Epithelial cell of prostate (primary cell): ENCODE measurements around the gene NGLY1.

ENCODE experiments used
- DNase-seq: peaks from one replicate; pipeline ENCODE4 v3.0.0-alpha.2; 2011; ENCODE audit warnings: low read depth, low spot score
- H3K27ac ChIP-seq: fragments of 450-650 bp; 2 replicates; pipeline ENCODE4 v1.5.1; 2017; ENCODE audit warnings: mild to moderate bottlenecking

Gene NGLY1, protein sequence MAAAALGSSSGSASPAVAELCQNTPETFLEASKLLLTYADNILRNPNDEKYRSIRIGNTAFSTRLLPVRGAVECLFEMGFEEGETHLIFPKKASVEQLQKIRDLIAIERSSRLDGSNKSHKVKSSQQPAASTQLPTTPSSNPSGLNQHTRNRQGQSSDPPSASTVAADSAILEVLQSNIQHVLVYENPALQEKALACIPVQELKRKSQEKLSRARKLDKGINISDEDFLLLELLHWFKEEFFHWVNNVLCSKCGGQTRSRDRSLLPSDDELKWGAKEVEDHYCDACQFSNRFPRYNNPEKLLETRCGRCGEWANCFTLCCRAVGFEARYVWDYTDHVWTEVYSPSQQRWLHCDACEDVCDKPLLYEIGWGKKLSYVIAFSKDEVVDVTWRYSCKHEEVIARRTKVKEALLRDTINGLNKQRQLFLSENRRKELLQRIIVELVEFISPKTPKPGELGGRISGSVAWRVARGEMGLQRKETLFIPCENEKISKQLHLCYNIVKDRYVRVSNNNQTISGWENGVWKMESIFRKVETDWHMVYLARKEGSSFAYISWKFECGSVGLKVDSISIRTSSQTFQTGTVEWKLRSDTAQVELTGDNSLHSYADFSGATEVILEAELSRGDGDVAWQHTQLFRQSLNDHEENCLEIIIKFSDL

DNA sequence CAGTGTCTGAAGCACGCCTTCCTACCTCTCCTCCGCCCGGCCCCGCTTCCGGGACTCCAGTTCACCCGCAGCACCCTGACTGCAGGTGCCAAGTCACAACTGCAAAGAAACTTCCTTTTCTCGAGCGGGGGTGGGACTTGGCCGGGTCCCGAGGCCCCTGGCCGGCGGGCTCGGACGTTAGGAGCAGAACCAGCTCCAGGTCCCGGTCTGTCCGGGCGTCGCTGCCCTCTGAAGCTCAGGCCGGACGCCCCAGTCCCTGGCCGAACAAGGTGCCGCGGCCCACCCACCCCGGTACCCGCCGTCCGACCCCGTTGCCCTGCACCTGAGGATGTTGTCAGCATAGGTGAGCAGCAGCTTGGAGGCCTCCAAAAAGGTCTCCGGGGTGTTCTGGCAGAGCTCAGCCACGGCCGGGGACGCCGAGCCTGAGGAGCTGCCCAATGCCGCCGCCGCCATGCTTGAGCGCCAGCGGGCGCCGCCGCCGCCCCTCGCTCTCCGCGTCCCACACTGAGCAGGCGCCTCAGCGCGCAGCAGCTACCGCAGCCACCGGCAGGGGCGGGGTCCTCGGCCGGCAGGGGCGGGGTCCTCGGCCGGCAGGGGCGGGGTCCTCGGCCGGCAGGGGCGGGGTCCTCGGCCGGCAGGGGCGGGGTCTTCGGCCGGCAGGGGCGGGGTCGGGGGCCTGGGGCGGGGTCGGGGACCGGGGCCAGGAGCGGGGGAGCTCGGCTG lies at the start of gene NGLY1:
Gene NGLY1, minus strand, starts transcription at position 506 of the 723 bp plus-strand sequence. Its CDS starts 53 bp downstream, at position 453.
- DNase-seq, result peak; percentile 20
- peak within 1 kb of the TSS; percentile 68 for H3K27ac ChIP-seq

DNA sequence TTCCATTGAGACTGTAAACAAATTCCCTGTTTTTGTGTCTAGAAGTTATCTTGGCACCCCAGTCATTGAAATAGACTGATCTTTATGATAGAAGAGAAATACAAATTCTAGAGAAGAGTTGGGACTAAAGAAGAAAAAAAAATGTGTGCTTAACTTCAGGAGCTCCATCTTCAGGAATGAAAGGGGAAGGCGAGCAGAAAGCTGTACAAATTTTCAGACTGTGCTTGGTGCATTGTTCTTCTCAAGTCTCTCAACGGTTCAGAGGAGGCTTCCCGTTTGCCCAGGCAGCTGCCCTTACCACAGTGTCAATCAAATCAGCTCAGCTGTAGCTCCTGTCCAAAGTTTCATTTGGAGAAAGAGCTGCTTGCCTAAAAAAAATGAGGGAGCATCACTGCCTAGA lies 48.3 kb upstream of the NGLY1 start:
- H3K27ac ChIP-seq, result no peak overlapping the region
- DNase-seq, result no peak

DNA sequence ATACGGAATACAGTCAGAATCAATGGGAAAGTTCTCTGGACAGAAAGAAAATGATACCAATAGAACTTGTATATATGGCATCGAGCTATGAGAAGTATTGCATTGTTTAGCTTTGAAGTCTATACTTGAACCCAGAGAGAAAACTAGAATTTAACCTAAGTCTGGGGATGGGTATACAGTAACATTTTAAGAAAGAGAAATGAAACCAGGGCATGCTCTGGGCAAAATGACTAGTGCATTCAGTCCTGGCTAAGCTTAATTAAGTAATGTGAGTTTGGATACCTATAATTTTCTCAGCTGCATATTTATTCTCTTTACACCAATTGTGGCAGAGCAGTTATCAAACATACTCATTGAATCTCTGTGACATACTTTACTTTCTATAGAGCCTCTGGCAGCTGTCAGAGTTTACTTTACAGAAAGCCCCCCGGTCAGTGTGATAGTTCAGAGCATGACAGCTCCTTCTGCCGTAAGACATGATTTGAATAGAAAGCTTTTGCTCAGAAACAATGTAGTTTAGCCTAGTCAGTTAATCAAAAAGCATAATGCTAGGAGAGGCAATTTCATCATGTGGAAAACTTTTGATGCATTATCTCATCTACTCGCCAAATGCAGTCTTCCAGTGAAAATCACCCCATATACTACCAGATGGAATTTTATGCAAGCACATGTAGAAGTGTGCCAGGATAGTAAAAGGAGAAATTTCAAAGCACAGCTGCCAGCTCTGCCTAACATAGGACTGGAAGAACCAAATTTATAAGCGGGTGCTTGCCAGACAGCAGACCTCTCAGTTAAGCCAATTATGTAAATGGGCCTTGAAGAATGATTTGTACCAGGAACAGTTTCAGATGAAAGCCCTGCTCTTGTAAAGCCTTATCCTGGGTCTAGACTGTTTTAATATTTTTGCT lies 47.4 kb upstream of the NGLY1 start:
- no peak for DNase-seq
- no peak overlapping the region for H3K27ac ChIP-seq

DNA sequence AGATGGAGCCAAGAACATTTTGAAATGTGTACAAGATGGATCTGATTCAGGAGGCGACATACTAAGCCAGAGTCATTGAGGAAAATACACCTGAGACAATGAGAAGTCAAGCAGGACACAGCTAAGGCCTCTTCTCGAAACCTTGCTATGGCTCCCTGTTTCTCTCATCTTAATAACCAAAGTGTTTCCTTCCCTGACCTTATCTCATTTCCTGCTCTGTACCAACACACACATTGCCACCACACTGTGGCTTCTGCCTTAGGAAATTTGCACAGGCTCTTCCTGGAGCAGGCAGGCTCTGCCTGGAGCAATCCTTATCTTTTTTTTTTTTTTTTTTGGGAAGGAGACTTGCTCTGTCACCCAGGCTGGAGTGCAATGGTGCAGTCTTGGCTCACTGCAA lies 43.3 kb upstream of the NGLY1 start:
- DNase-seq, result no peak
- H3K27ac ChIP-seq, result no peak overlapping the region

DNA sequence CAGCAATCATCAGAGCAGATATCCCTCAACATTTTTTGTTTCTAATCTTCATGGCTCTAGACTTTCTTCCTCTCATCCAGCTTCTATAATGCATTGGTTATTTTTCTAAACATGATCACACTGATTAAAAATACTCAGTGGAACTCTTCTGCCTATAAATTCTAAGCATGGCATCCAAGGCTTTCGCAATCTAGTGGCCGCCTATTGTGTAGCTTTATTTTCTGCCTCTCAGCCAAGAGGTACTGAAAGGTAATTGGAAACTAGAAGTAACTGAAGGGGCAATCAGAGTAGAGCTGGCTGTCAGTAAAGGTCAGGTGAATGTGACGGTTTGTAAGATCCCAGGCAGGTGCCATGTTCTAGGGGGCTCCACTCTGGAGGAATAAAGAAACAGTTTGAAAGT lies 40.1 kb upstream of the NGLY1 start:
- DNase-seq, result no peak
- no peak overlapping the region for H3K27ac ChIP-seq

DNA sequence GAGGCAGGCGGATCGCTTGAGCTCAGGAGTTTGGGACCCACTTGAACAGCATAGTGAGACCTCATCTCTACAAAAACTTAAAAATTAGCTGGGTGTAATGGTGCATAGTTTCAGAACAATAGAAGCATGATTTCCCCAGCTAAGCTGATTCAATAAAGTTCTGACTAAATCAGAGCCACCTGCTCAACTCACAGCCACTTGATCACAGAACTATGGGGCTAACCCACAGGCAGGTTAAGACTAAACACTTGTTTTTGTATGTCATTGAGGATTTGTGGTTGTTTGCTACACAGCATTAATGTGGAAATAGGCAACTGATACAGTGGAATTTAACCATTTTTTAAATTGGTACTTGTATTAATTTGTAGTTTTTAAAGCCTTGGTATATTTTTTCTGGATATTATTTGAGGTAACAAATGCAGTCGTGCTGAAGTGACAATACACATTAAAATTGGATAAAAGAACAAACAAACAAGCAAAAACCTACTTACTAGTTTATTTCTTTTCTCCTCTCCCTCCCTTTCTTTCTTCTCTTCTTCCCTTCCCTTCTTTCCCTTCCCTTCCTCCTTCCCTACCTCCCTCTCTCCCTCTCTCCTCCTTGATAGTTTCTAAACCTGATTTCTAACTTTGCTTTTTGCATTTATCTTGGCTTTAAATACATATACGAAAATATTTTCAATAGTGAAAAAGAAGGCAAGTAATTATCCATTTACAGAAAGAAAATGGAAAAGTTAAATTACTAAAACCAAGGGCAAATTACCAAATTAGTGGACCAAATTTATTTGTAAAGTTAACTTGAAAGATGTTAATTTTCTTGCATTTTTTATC lies 38.7 kb upstream of the NGLY1 start:
- no peak overlapping the region for H3K27ac ChIP-seq
- no peak for DNase-seq

DNA sequence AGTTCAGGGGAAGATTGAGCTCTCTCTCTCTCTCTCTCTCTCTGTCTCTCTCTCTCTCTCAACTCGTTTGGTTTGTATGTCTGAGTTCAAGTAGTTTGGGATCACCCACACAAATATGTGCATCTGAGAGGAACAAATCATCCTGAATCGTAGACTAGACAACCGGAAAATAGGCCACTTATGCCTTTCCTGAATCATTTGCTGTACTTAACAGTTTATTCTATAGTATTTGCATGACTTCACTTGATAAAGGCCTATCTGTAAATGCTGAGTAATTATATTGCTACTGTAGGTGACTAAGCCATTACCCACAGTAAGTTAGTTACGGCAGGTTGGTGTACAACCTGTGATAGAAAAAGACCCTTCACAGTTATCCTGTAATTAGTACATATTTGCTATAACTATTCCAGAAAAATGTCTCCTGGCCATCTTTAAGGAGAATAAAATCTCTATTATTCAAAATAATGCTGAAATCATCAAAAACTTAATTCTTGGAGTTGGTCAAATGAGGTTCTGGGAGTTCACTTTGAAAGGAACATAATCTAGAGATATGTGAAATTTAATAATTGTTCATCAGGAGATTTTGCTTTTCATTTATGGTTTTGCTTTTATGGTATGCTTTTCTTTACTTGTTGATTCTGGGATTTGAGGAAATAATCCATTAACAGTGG lies 37.7 kb upstream of the NGLY1 start:
- peak overlapping the region; percentile 53 for H3K27ac ChIP-seq
- DNase-seq, result no peak

DNA sequence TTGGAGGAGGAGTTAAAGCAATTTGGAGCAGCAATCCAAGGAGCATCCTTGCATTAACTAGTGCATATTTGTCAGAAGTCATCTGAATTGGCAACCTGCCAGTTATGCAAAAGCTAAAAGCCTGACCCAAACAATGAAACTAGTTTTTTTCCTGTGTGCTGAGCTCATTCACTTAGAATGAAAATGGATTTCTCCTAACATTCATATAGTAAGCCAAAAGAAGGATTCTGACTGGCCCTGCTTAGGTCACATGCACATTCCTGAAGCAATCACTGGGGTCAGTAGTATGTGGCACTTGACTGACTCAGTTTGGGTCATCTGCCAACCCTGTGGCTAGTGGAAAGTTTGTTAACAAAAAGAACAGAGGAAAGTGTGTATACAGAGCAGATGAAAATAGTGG lies 37.1 kb upstream of the NGLY1 start:
- H3K27ac ChIP-seq, result peak overlapping the region; percentile 53
- DNase-seq, result peak; percentile 60

DNA sequence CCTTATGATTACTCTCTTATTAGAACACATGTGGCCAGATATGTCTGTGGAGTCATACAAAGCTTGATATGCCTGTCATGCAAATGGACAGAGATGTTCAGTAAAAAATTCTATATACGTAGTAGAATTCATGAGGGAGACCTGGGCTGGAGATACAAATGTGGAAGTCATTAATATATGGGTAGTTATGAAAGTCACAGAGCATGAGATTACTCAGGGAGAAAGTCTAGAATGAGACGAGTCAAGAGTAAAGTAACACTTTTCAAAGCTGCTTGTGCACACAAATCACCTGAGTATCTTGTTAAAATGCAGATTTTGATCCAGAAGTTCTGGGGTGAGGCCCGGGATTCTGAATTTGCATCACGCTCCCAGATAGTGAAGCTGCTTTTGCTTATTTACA lies 35.1 kb upstream of the NGLY1 start:
- DNase-seq, result no peak

DNA sequence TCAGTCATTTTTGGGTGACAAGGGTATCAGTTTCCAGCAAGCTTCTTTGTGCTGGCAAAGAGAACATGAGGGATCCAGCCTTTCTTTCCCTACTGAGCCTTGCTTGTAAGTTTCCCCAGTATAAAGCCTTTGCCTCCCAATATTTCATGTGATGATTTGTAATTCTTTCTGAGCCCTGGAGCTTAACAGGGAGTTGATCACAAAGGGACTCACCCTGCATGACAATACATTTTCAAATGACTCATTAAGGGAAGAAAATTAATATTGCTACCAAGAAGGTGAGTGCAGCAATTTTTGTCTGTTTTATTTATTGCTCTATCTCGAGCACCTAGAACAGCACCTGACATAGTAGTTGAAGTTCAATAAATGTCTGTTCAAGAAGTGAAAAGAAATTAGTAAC lies 34.4 kb upstream of the NGLY1 start:
- peak; percentile 6 for DNase-seq
- no peak overlapping the region for H3K27ac ChIP-seq

More for the DNA sequence above, 35.1 kb upstream of the NGLY1 start:
- no peak overlapping the region for H3K27ac ChIP-seq

DNA sequence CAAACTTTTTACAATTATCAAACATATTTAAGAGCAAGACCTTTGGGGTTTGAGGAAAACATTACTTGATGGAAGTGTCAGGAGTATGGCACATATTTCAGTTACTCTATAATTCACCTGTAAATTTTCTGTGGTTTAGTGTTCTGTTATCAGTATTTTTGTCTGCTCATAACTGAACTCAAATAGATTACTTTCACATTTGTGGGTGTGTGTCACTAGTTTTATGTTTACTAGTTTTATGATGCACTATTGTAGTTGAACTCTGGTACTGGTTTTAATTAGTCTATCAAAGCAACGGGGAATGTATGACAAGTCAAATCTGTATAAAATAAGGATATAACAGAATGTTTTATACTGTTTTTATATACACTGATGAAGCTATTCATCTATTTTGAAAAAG lies 33.9 kb upstream of the NGLY1 start:
- no peak for DNase-seq
- no peak overlapping the region for H3K27ac ChIP-seq

DNA sequence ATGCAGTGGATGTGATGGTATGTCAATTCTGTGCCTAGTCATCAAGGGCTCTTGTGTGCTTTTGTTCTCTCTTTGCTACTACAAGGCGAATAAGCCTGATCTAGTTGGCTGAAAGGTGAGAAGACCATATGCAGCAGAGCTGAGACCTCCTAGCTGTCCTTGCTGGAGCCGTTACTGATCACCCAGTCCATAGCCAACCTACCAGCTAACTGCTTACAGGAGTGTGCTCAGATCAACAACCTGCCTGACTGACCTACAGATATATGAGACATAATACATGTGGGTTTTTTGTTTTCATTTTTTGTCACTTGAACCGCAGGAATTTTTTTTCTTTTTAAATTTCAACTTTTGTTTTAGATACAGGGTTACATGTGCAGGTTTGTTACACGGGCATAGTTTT lies 29.4 kb upstream of the NGLY1 start:
- H3K27ac ChIP-seq, result no peak overlapping the region
- DNase-seq, result no peak

DNA sequence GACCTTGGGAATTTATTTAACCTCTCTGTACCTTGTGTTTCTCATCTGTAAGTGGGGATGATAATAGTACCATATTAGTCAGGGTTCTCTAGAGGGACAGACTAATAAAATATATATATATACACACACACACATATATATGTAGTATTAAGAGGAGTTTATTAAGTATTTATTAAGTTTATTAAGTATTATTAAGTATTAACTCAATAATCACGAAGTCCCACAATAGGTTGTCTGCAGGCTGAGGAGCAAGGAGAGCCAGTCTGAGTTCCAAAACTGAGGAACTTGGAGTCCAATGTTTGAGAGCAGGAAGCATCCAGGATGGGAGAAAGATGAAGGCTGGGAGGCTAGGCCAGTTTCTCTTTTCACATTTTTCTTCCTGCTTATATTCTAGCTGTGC lies 21.4 kb upstream of the NGLY1 start:
- DNase-seq, result no peak
- H3K27ac ChIP-seq, result no peak overlapping the region

DNA sequence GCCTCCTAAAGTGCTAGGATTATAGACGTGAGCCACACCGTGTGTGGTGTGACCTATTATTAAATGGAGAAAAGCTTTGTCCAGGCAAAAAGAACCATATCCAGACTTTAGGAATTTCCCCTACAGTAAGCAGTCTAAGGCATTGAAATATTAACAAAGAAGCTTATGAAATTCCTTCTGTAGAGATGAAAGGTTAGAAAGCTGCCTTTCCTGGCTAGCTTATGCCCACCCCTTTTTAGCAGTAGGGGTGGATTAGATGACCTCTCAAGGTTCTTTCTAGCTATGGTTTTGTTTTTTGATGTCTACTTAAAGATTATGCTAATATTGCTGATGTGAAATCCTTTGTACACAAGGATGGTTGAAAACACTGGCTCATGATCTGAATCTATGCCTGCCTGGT lies 20.6 kb upstream of the NGLY1 start:
- no peak overlapping the region for H3K27ac ChIP-seq
- DNase-seq, result no peak

DNA sequence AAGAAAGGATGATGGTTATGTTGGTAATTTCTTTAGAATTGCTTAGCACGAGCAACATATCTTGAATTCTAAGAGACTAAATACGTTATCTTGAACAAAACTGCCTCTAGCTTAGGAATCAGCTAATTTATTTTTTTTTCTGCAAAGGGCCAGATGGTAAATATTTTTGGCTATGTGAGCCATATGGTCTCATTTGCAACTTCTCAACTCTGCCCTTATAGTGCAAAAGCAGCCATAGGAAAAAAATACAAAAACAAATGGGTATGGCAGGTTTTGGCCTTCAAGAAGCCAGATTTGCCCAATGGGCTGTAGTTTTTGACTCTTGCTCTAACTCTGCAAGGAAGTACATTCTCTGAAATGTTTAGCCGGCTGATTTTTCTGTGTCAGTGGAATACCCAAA lies 18.5 kb upstream of the NGLY1 start:
- no peak for DNase-seq
- H3K27ac ChIP-seq, result no peak overlapping the region

DNA sequence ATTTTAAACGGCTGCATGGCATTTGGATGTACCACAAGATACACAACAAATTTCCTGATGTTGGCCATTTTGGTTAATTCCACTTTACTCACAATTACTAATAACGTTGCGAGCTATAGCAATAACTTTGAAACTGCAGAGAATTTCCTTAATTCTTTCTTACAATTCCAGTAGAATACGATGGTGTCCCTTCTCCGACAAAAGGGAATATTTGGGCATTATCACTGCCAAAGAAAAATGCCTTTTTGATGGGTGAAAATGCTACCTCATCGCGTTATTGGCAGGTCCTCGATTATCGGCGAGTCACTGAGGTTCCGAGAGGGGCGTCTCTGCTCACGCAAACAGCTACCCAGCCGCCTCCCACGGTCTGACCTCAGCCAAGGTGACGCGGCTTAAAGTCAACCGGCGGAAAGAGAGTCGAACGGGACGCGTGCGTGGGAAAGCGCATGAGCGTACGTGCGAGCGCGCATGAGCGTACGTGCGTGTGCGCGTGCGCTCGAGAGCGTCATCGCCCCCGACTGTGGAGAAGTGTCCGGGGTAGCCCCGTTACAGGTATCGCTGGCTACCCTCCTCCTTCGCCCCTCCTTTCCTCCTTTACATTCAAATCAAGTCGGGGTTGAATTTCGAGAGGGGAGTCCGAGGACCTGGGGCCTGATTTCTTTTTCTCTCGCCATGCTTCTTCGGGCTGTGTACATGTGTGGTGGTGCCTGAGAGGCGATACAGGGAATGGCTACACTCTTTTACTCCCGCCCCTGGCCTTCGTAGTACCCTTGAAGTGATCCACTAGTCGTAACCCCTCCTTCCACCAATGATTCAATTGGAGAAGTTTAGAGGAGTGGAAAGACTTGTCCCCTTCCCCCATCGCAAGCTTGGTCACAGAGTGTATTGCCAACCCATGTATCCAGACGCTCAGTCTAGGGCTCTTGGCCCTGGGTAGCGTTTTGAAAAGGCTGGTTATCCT lies 6.6 kb upstream of the NGLY1 start, which contains the start of gene OXSM:
Gene OXSM, plus strand, starts transcription at position 495 of the 961 bp plus-strand sequence. CDS start 931 bp downstream, outside the sequence.
- DNase-seq, result peak; percentile 61
- peak within 1 kb of the TSS; percentile 66 for H3K27ac ChIP-seq

DNA sequence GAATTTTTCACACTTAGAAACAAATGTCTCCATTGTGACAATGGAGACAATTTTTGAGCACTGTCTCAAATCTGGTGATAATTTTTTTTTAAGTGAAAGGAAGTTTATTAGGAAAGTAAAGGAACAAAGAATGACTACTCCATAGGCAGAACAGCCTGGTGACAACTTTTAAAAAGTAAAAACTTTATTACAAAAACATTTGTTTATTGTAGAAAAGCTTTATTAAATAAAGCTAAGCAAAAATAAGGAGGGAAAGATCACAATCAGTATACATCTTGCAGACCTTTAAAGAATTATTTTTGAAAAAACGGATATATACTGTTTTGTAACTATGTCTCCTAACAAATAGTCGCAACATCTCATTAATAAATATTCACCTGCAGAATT lies 6.0 kb upstream of the NGLY1 start:
- peak overlapping the region; percentile 66 for H3K27ac ChIP-seq
- no peak for DNase-seq

DNA sequence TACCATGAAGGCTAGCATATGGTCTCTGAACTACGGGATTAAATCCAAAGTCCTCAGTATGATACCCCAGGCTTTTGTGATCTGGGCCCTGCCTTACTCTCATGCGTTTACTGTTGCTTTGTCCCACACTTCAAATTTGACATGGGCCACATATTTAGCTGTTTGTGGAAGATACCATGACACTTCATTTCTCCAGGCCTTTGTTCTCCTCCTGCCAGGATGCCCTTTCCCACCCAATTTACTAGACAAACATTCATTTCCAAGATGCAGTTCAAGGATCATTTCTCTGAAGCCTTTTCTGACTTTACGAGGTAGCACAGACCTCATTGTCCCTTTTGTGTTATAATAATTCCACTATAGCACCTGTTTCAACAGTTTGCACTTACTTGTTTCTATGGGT lies 4.4 kb upstream of the NGLY1 start:
- no peak for DNase-seq
- H3K27ac ChIP-seq, result no peak overlapping the region
